Measurements from ENCODE around the gene ZNF777. TPM values are rescaled to one million over a fixed set of nuclear protein-coding genes. Genes with fewer than 3 reads are reported as not detected.

The ZNF777 gene
- total RNA-seq, 1 donor from 2014 or later, result 17.2 TPM

DNA sequence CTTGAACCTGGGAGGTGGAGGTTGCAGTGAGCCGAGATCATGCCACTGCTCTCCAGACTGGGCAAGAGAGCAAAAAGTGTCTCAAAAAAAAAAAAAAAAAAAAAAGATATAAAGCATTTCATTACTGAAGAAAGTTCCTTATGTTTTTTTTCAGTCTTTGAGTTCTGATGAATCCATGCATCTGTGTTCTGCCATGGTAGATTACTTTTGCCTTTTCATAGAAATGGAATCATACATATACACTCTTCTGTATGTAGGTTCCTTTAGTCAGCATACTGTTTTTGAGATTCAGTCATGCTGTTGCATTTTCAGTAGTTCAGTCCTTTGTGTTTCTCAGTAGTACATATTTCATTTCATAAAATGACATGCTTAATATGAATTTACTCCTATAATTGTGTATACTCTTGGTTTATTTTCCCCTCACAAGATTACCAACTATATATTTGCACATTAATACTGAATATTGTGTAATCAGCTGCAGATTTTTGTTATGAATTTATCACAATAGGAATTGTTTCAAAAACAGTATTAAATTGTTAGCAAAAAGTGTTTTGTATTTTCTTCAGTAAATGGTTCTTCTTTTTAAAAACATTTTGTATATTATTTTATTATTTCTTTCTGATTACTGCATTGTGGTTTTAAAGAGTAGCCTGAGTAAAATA lies 2.8 kb upstream of the ZNF777 start:
- Histone ChIP-seq H3K4me2 (ENCODE audit: low read length) (no peak overlapping the region), H3K36me3 (ENCODE audit: insufficient read depth, low read length) (no peaks in the 10 kb centered on the region), H3K4me3 (ENCODE audit: insufficient read depth, low read depth, low read length) (no peak overlapping the region), H3K27ac (ENCODE audit: low read depth, low read length) (no peak overlapping the region), H3K9me3 (ENCODE audit: insufficient read depth, low read depth, low read length) (no peaks in the 10 kb centered on the region), H3K79me2 (ENCODE audit: insufficient read depth, low read length) (peaks cover 14% of the 10 kb centered on the region), H3K27me3 (ENCODE audit: insufficient read depth, low read length) (no peaks in the 10 kb centered on the region), H2AFZ (ENCODE audit: low read depth, low read length) (no peak overlapping the region), H3K9ac (ENCODE audit: low read length) (no peak overlapping the region), H4K20me1 (ENCODE audit: insufficient read depth, low read length) (peaks cover 8% of the 10 kb centered on the region), H3K4me1 (ENCODE audit: insufficient read depth, low read length) (peaks cover 6% of the 10 kb centered on the region)
- no peak for TF ChIP-seq EZH2 (IDR thresholded peaks at IDR 0.05; ENCODE audit: insufficient read depth, low read length)
- TF ChIP-seq, protein P1, sequence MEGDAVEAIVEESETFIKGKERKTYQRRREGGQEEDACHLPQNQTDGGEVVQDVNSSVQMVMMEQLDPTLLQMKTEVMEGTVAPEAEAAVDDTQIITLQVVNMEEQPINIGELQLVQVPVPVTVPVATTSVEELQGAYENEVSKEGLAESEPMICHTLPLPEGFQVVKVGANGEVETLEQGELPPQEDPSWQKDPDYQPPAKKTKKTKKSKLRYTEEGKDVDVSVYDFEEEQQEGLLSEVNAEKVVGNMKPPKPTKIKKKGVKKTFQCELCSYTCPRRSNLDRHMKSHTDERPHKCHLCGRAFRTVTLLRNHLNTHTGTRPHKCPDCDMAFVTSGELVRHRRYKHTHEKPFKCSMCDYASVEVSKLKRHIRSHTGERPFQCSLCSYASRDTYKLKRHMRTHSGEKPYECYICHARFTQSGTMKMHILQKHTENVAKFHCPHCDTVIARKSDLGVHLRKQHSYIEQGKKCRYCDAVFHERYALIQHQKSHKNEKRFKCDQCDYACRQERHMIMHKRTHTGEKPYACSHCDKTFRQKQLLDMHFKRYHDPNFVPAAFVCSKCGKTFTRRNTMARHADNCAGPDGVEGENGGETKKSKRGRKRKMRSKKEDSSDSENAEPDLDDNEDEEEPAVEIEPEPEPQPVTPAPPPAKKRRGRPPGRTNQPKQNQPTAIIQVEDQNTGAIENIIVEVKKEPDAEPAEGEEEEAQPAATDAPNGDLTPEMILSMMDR (IDR thresholded peaks at IDR 0.05; ENCODE audit: insufficient read depth, low read depth, low read length), result no peak
- peaks cover 5% of the 10 kb centered on the region for H3K4me1 Mint-ChIP-seq (ENCODE audit: low read depth, unreplicated experiment)
- H3K27ac Mint-ChIP-seq (ENCODE audit: unreplicated experiment), result no peak overlapping the region
- peaks cover 6% of the 10 kb centered on the region for H3K36me3 Mint-ChIP-seq (ENCODE audit: low read depth, unreplicated experiment)
- peaks cover 6% of the 10 kb centered on the region for H3K9me3 Mint-ChIP-seq (ENCODE audit: unreplicated experiment)
- DNase-seq (ENCODE audit: low read depth) (no peak), FAIRE-seq (no peak)
- no peak overlapping the region for H3K4me3 Mint-ChIP-seq (ENCODE audit: unreplicated experiment)
- peaks cover 5% of the 10 kb centered on the region for H3K27me3 Mint-ChIP-seq (ENCODE audit: low read depth, unreplicated experiment)

DNA sequence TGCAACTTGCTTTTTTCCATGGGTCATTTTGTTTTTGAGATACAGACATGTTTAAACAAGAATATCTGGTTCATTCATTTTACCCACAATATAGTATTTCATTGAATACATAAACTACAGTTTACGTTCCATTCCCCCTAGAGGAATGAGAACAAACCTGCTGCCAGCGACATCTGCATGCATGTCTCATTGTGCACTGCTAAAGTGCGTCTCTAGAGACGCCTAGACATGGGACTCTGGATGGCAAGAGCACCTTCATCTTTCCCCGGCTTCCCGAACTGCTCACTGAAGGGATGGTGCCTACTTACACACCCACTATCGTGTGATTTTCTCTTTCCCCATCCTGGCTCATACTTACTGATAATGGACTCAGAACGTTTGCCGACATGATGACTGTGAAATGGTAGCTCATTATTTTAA lies 1.2 kb upstream of the ZNF777 start:
- Histone ChIP-seq H3K9ac (ENCODE audit: low read length) (no peak overlapping the region), H3K9me3 (ENCODE audit: insufficient read depth, low read depth, low read length) (no peaks in the 10 kb centered on the region), H3K4me3 (ENCODE audit: insufficient read depth, low read depth, low read length) (no peak overlapping the region), H2AFZ (ENCODE audit: low read depth, low read length) (no peak overlapping the region), H3K36me3 (ENCODE audit: insufficient read depth, low read length) (no peaks in the 10 kb centered on the region), H4K20me1 (ENCODE audit: insufficient read depth, low read length) (peaks cover 23% of the 10 kb centered on the region), H3K4me2 (ENCODE audit: low read length) (no peak overlapping the region), H3K27me3 (ENCODE audit: insufficient read depth, low read length) (no peaks in the 10 kb centered on the region), H3K79me2 (ENCODE audit: insufficient read depth, low read length) (peaks cover 29% of the 10 kb centered on the region), H3K4me1 (ENCODE audit: insufficient read depth, low read length) (peaks cover 6% of the 10 kb centered on the region), H3K27ac (ENCODE audit: low read depth, low read length) (no peak overlapping the region)
- no peak for DNase-seq (ENCODE audit: low read depth)
- no peak for FAIRE-seq
- peaks cover 5% of the 10 kb centered on the region for H3K27me3 Mint-ChIP-seq (ENCODE audit: low read depth, unreplicated experiment)
- TF ChIP-seq, protein P1 (IDR thresholded peaks at IDR 0.05; ENCODE audit: insufficient read depth, low read depth, low read length), result no peak
- no peak for TF ChIP-seq EZH2 (IDR thresholded peaks at IDR 0.05; ENCODE audit: insufficient read depth, low read length)
- H3K27ac Mint-ChIP-seq (ENCODE audit: unreplicated experiment), result no peak overlapping the region
- peaks cover 11% of the 10 kb centered on the region for H3K4me1 Mint-ChIP-seq (ENCODE audit: low read depth, unreplicated experiment)
- H3K36me3 Mint-ChIP-seq (ENCODE audit: low read depth, unreplicated experiment), result peaks cover 6% of the 10 kb centered on the region
- H3K4me3 Mint-ChIP-seq (ENCODE audit: unreplicated experiment), result peak overlapping the region; percentile 24
- H3K9me3 Mint-ChIP-seq (ENCODE audit: unreplicated experiment), result peaks cover 6% of the 10 kb centered on the region
